Fibroblast of the aortic adventitia (primary cell): ENCODE results near the gene PLEKHA7. TPM values are rescaled to one million over a fixed set of nuclear protein-coding genes. Genes with fewer than 3 reads are reported as not detected.
"Not testable (repeated sequence)": the region's sequence is repeated elsewhere in the genome, so short reads cannot be mapped to it uniquely, and the experiment has no call there.

ENCODE experiments used
- DNase-seq: peaks from one replicate; pipeline ENCODE4 v3.0.0-alpha.2; 2010; ENCODE audit warnings: low read depth
- H3K4me3 ChIP-seq: 2 replicates; pipeline ENCODE4 v1.5.1; 2011; ENCODE audit warnings: low read depth, mild to moderate bottlenecking, control low read depth, low read length, moderate library complexity
- total RNA-seq: library from RNA; depleted of rRNA; stranded (reverse); fragments of >200 nt; gene quantifications from 2 replicates; pipeline ENCODE4 v1.2.3, GENCODE V29; 2012; ENCODE audit warnings: low replicate concordance
- TF ChIP-seq, protein P1 (sequence below): IDR thresholded peaks from 2 replicates; pipeline ENCODE4 v1.5.1; 2011; ENCODE audit warnings: mild to moderate bottlenecking, low read length, control low read depth, inconsistent platforms; ENCODE audit not compliant: insufficient read depth

PLEKHA7 gene
- total RNA-seq, 1 donor: 0.09 TPM

DNA sequence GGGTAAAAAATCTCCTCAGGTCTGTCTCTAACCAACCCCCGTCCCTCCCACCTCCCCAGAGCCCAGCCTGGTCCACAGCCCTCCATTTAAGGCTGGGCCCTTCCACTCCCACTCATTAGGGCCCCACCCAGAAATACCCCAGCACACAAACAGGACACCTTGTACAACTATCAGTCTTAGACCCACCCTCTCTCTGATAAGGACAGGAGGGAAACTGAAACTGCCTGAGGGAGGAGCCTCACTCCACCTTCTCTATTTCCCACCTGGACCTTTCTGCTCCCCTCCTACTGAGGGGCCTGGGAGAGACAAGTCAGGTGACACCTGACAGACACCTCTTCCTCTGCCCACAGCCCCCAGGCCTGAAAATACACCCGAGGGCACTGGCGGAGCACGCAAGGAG, 90.2 kb downstream of the PLEKHA7 start:
- H3K4me3 ChIP-seq: no peak overlapping the region
- no peak for DNase-seq
- TF ChIP-seq, protein P1, sequence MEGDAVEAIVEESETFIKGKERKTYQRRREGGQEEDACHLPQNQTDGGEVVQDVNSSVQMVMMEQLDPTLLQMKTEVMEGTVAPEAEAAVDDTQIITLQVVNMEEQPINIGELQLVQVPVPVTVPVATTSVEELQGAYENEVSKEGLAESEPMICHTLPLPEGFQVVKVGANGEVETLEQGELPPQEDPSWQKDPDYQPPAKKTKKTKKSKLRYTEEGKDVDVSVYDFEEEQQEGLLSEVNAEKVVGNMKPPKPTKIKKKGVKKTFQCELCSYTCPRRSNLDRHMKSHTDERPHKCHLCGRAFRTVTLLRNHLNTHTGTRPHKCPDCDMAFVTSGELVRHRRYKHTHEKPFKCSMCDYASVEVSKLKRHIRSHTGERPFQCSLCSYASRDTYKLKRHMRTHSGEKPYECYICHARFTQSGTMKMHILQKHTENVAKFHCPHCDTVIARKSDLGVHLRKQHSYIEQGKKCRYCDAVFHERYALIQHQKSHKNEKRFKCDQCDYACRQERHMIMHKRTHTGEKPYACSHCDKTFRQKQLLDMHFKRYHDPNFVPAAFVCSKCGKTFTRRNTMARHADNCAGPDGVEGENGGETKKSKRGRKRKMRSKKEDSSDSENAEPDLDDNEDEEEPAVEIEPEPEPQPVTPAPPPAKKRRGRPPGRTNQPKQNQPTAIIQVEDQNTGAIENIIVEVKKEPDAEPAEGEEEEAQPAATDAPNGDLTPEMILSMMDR: no peak

DNA sequence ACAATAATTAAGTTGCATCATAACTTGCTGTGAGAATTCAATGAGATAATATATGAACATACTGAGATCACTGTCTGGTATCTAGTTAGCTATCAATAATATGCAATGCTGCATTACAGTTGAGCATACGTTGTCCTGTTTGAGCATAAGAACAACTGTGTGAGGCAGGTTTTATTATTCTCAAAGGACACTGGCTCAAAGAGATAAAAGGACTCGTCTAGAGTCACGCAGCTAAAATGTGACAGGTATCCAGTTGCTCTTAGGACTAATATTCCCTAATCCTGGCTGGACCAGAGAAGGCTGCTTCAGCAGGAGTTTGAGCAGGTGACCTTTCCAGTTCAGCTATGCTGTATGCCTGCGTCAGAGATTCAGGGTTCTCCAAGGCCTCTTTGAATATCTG, 92.5 kb downstream of the PLEKHA7 start:
- TF ChIP-seq, protein P1: no peak
- no peak overlapping the region for H3K4me3 ChIP-seq
- DNase-seq: no peak

DNA sequence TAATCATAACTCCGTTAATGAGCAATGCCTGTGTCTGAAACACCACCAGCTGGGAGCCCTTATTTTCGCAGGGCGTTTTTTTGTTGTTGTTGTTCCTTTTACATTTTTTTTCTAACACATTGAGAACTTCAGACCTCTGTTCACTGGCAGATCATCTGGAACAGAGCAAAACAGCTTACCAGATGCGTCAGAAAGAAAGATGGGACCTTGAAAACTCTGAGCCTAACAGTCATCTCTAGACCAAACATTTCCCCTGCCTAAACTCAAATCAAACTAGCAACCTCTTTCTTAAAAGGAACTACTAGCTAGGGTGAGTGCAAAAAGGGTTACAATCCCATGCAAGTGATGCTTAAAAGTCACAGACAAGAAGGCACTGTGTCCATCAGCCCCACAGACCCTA, 93.2 kb downstream of the PLEKHA7 start:
- no peak for DNase-seq
- H3K4me3 ChIP-seq: no peak overlapping the region
- TF ChIP-seq, protein P1: no peak

DNA sequence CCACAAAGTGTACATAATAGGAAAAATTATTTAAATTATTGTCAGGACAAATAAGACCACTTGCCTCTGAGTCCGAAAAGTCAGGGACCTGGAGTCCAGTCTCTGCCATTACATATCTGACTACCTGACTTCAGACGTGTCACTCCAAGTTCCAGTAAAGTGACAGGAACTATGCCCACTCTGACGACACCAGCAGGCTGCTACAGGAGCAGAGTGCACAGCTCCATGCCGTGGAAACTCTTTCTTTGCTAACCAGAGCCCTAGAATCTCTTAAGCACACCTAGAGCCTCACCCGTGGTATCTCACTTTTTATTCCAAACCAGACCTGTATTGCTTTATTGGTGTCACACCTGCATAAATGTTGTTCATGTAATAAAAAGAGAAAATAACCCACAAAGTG, 93.7 kb downstream of the PLEKHA7 start:
- no peak overlapping the region for H3K4me3 ChIP-seq
- TF ChIP-seq, protein P1: no peak
- DNase-seq: no peak

DNA sequence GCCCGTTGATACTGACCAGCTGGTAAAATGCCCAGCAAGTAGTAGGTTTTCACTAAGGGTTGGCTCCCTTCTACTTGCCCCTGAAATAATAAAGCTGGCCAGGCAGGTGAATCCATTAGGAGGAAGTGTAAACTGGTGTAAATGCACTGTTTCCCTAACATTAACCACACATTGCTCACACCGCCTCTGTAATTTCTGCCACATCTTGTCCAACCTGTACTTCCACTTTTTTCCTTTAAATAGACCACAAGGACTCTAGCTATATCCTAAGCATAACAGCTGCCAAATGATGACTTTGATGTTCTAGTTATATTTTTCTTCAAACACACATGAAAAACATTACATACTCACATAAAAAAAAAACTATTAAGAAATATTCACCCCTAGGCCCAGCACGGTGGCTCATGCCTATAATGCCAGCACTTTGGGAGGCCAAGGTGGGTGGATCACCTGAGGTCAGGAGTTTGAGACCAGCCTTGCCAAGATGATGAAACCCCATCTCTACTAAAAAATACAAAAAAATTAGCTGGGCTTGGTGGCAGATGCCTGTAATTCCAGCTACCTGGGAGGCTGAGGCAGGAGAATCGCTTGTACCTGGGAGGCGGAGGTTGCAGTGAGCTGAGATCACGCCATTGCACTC, 95.6 kb downstream of the PLEKHA7 start:
- not testable (repeated sequence) for DNase-seq, H3K4me3 ChIP-seq

DNA sequence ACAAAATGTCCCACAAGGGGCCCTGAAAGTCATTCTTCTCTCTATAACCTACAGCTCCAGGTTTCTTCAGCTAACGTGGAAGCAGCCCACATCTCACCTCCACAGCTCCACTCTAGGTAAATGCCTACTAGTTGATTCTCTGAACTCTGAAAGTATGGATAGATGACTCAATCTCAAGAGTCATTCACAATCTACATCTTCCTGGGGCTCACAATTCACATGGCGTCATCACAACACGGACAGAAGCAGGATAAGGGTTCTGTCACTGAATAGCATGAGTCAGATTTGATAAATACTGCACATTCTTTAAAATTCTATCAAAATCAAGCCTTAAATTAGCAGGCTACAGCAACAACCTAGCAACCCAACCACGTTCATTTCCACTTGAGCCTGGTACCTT, 96.3 kb downstream of the PLEKHA7 start:
- DNase-seq: no peak
- TF ChIP-seq, protein P1: no peak
- H3K4me3 ChIP-seq: no peak overlapping the region

DNA sequence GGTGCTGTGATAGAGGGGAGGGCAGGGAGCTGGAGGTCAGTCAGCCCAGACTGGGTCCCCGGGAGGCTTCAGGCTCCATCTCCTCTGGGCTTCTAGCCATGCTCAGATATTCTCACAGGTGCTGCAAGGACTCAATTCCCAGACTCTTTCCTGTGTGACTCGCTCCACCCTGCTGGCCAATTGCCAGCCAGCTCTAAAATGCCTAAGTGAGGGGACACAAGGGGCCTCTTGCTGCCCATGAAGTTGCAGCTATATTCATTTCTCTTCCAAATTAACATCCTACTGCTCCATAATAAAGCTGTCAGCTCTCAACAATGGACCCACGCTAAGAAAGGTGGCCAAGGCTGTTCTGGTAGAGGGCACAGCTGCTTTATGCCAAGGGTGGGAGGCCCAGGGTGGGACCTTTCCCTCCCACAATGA, 101.5 kb downstream of the PLEKHA7 start:
- DNase-seq: no peak
- TF ChIP-seq, protein P1: no peak
- no peak overlapping the region for H3K4me3 ChIP-seq
